ENCODE data around the gene CTSZ. TPM values are rescaled to one million over a fixed set of nuclear protein-coding genes. Genes with fewer than 3 reads are reported as not detected.
"Not testable (repeated sequence)": the region's sequence is repeated elsewhere in the genome, so short reads cannot be mapped to it uniquely, and the experiment has no call there.

Gene CTSZ
- total and polyA plus RNA-seq, 5 donors: 136 to 166 (median 147) TPM

DNA sequence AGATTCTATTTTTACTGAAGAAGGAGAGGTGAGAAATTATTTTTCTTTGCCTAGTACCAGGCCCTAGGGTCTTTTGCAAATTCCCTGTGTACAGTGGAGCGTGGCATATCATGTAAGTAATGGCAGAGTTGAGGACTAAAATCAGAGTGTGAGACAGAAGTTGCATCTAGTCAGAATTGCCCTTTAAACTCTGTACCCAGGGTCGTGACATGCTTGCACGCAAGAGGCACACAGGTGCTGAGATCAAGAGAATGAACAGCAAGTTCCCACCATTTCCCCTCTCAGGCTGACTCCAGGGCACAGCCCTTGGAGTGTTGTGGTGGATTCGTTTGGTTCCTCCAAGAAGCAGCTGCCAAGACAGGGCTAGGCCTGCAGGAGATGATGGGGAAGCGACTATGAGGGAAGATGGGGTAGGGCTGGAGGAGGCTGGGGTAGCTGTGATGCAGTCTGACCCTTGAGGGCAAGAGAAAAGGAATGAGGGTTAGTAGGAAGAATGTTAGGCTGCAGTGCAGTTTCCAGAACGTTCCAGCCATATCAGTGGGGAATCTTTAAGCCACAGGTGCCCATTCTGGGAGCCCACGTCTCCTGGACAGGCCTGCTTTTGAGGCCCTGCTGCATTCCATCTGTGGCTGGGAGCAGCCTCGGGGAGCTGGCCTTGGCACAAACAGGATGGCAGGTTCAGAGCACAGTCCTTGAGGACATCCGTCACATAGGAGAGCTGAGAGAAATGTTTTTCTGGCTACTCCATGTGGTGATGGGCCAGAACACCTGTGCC is 19.1 kb downstream of the CTSZ start:
- Histone ChIP-seq H3K4me1 (ENCODE audit: control insufficient read depth, insufficient read depth, low read length) (peaks cover 8% of the 10 kb centered on the region), H3K27ac (ENCODE audit: low read length) (no peak overlapping the region), H3K4me3 (ENCODE audit: low read length) (no peak overlapping the region), H3K27me3 (ENCODE audit: control insufficient read depth, insufficient read depth) (no peaks in the 10 kb centered on the region), H3K9me3 (ENCODE audit: control insufficient read depth, low read length) (no peaks in the 10 kb centered on the region)
- WGBS: 85% methylated on average over 9 of the region's 9 CpGs
- no peak for DNase-seq
- ATAC-seq: no peak
- intact Hi-C loops (cut with DNase I): loop anchor here in 2 of 4 donors (10.0 kb wide), 1 partner anchor 93 kb away; no protein-coding TSS in a partner anchor

DNA sequence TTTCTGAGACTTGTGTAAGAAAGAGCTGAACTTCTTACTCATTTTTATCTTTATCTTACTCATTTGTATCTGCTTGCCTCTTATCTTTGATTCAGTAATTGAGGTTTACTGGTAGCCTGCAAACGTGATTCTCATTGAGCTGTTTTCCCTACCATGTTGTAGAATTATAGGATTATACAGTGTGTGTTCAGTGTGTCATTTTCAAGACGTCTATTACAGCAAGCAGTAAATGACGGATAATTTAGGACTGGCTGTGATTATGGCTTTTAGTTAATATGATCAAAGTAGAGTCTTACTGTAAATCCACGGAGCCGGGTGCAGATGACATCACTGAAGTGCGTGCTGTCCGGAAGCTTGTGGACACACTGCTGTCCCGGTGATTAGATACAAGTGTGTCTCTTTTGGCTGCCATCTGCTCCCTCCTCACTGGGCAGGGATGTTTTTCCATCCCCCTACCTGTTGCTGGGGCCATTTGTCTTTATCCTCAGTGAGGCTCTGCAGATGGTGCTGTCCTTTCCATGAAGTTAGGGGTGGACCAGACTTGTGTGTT is 20.0 kb downstream of the CTSZ start:
- Histone ChIP-seq H3K27ac (ENCODE audit: low read length) (no peak overlapping the region), H3K4me3 (ENCODE audit: low read length) (no peak overlapping the region), H3K4me1 (ENCODE audit: control insufficient read depth, insufficient read depth, low read length) (peaks cover 11% of the 10 kb centered on the region), H3K9me3 (ENCODE audit: control insufficient read depth, low read length) (no peaks in the 10 kb centered on the region), H3K27me3 (ENCODE audit: control insufficient read depth, insufficient read depth) (no peaks in the 10 kb centered on the region)
- ATAC-seq (peak; percentile 37 to 42), DNase-seq (no peak)
- intact Hi-C loops (cut with DNase I): loop anchor here in 2 of 4 donors (10.0 kb wide), 1 partner anchor 92 kb away; no protein-coding TSS in a partner anchor
- WGBS: 58% methylated on average over 8 of the region's 8 CpGs

DNA sequence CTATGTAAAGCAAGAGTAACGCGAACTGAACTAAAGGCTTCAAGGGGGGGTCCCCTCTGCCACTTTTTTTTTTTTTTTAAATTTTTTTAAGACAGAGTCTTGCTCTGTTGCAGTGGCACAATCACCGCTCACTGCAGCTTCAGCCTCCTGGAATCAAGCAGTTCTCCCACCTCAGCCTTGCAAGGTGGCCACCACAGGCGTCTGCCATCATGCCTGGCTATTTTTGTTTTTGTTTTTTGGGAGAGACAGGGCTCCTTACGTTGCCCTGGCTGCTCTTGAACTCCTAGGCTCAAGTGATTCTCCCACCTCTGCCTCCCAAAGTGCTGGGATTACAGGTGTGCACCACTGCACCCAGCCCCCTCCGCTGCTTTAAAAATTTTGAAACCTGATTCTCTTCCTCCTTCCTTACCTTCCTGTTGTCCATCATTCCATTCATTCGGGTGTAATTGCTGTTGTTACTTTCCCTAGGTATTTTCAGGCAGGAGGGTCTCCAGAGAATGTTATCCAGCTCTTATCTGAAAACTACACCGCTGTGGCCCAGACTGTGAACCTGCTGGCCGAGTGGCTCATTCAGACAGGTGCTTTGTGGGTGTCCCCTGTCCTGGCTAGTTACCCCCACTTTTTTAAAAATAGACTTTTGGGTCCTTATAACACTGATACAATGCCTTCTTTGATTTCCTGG is 20.6 kb downstream of the CTSZ start:
- WGBS: 73% methylated on average over 9 of the region's 9 CpGs
- Histone ChIP-seq H3K27me3 (ENCODE audit: control insufficient read depth, insufficient read depth) (no peaks in the 10 kb centered on the region), H3K9me3 (ENCODE audit: control insufficient read depth, low read length) (no peaks in the 10 kb centered on the region), H3K4me1 (ENCODE audit: control insufficient read depth, insufficient read depth, low read length) (peaks cover 11% of the 10 kb centered on the region), H3K27ac (ENCODE audit: low read length) (no peak overlapping the region), H3K4me3 (ENCODE audit: low read length) (no peak overlapping the region)
- ATAC-seq (no peak), DNase-seq (no peak)
- intact Hi-C loops (cut with DNase I): loop anchor here in 2 of 4 donors (10.0 kb wide), 1 partner anchor 92 kb away; no protein-coding TSS in a partner anchor

DNA sequence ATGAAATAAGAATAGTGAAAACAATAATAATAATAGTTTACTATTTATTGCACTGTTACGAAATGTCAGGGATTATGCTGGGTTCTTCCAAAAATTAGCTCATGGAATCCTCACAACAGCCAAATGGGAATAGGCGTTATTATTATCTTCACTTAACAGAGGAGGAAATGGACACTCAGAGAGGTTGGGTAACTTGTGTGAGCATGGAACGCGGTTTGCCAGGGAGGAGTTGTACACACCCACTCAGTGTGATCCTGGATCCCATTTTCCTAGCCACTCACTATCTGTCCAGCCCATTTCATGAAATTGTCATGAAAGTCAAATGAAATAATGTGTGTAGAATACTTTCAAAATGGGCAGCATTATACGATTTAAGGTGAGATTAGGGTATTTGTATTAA is 21.4 kb downstream of the CTSZ start:
- peaks cover 11% of the 10 kb centered on the region for H3K4me1 ChIP-seq (ENCODE audit: control insufficient read depth, insufficient read depth, low read length)
- ATAC-seq: no peak
- intact Hi-C loops (cut with DNase I): loop anchor here in 2 of 4 donors (10.0 kb wide), 1 partner anchor 91 kb away; no protein-coding TSS in a partner anchor

DNA sequence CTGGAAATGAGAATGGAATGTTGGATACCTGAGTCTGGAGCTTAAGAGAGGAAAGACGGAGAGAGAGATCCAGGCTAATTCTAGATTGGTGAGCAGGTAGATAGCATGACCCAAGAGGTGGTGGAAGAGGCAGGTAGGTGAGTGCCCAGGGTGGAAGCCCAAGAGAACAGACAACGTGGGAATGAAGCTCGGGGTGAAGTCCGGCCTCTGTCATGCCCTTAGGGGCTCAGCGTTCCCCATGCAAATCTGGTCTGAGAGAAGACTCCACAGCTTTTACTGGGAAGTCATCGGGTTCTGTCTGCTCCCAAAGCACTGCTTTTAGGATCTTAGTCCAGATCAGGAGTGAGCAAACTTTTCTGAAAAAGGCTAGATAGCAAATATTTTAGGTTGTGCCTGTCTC is 22.4 kb downstream of the CTSZ start:
- ATAC-seq: no peak

More for the DNA sequence above, 21.4 kb downstream of the CTSZ start:
- DNase-seq: no peak
- 58% methylated on average over 5 of the region's 5 CpGs for WGBS
- H3K27me3 ChIP-seq (ENCODE audit: control insufficient read depth, insufficient read depth): no peaks in the 10 kb centered on the region
- no peak overlapping the region for H3K27ac ChIP-seq (ENCODE audit: low read length)
- no peaks in the 10 kb centered on the region for H3K9me3 ChIP-seq (ENCODE audit: control insufficient read depth, low read length)
- no peak overlapping the region for H3K4me3 ChIP-seq (ENCODE audit: low read length)

DNA sequence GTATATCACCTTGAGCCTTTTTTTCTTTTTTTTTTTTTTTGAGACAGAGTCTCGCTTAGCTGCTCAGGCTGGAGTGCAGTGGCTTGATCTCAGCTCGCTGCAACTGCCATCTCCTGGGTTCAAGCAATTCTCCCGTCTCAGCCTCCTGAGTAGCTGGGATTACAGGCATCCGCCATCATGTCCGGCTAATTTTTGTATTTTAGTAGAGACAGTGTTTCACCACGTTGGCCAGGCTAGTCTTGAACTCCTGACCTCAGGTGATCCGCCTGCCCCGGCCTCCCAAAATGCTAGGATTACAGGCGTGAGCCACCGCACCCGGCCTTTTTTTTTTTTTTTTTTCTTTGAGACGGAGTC is 24.0 kb downstream of the CTSZ start:
- peaks cover 11% of the 10 kb centered on the region for H3K4me1 ChIP-seq (ENCODE audit: control insufficient read depth, insufficient read depth, low read length)
- H3K9me3 ChIP-seq (ENCODE audit: control insufficient read depth, low read length); H3K4me3 ChIP-seq (ENCODE audit: low read length); ATAC-seq; H3K27me3 ChIP-seq (ENCODE audit: control insufficient read depth, insufficient read depth); DNase-seq; H3K27ac ChIP-seq (ENCODE audit: low read length): not testable (repeated sequence)
- 96% methylated on average over 12 of the region's 12 CpGs for WGBS
- intact Hi-C loops (cut with DNase I): loop anchor here in 3 of 4 donors (5.0 to 10.0 kb wide), 2 partner anchors 76 to 88 kb away; no protein-coding TSS in a partner anchor

More for the DNA sequence above, 22.4 kb downstream of the CTSZ start:
- WGBS: 83% methylated on average over 6 of the region's 6 CpGs
- no peak for DNase-seq
- no peaks in the 10 kb centered on the region for H3K9me3 ChIP-seq (ENCODE audit: control insufficient read depth, low read length)
- H3K4me3 ChIP-seq (ENCODE audit: low read length): no peak overlapping the region
- H3K27ac ChIP-seq (ENCODE audit: low read length): no peak overlapping the region
- no peaks in the 10 kb centered on the region for H3K27me3 ChIP-seq (ENCODE audit: control insufficient read depth, insufficient read depth)
- intact Hi-C loops (cut with DNase I): loop anchor here in 3 of 4 donors (5.0 to 10.0 kb wide), 2 partner anchors 77 to 90 kb away; no protein-coding TSS in a partner anchor
- peaks cover 11% of the 10 kb centered on the region for H3K4me1 ChIP-seq (ENCODE audit: control insufficient read depth, insufficient read depth, low read length)

DNA sequence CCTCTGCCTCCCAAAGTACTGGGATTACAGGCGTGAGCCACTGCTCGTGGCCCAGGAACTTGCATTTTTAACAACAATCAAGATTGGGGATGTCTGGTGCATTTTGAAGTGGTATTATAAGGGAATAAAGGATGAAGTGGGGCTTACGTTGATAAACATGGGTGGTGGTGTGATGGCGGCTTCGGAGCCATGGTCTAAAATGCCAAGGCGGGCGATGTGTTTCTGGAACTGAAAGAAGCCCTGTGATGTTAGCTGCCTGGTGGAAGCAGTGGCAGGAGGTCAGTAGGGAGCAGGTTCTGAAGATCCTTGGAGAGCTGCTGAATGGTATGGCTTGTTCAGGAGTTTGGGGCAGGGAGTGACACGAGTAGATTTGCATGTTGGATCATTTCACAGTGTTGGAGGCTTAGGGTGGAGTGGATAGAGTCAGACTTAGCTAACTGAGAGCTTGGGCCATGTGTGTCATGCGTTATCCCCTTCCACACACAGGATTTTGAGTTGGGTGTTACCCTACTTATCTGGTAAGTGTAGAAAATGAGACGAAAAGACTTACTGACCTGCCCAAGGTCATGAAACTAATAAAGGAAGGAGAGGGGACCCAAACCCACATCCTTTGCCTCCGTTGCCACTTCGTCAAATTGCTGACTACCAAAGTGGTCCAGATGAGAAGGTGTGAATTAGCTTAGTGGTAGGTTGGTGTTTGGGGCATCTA is 24.5 kb downstream of the CTSZ start:
- Histone ChIP-seq H3K4me1 (ENCODE audit: control insufficient read depth, insufficient read depth, low read length) (peaks cover 11% of the 10 kb centered on the region), H3K27ac (ENCODE audit: low read length) (no peak overlapping the region), H3K27me3 (ENCODE audit: control insufficient read depth, insufficient read depth) (no peaks in the 10 kb centered on the region), H3K4me3 (ENCODE audit: low read length) (no peak overlapping the region), H3K9me3 (ENCODE audit: control insufficient read depth, low read length) (no peaks in the 10 kb centered on the region)
- DNase-seq: no peak
- intact Hi-C loops (cut with DNase I): loop anchor here in 3 of 4 donors (5.0 to 10.0 kb wide), 2 partner anchors 75 to 88 kb away; no protein-coding TSS in a partner anchor
- 87% methylated on average over 12 of the region's 12 CpGs for WGBS
- no peak for ATAC-seq

DNA sequence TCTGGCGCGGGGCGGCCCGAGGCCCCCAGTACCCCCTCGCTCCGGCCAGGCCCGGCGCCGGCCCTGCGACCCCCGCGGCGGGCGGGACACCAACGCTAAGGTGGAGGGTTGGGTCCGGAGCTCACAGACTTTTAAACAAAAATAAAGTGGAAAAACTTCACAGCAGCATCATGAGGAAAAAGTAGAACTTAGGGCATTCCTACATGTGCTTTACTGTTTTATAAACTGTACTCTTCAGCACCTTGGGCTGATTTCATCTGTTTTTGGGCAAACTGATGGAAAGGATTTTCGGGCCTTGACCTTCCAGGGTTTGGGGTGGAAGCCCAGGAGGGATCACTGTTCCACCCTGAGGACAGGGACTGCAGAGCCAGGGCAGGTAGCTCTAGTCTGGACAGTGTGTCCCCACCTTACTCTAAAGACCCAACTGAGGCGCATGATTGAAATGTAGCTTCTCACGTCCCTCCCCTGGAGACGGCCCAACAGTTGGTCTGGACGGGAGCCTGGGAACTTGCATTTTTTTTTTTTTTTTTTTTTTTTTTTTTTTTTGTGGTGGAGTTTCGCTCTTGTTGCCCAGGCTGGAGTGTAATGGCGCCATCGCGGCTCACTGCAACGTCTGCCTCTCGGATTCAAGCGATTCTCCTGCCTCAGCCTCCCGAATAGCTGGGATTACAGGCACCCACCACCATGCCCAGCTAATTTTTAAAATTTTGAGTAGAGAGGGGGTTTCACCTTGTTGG is 25.3 kb downstream of the CTSZ start:
- intact Hi-C loops (cut with DNase I): loop anchor here in 3 of 4 donors (2.0 to 10.0 kb wide), 3 partner anchors 74 to 89 kb away; no protein-coding TSS in a partner anchor
- Histone ChIP-seq H3K9me3 (ENCODE audit: control insufficient read depth, low read length) (no peaks in the 10 kb centered on the region), H3K27ac (ENCODE audit: low read length) (peak overlapping the region; percentile 23), H3K4me1 (ENCODE audit: control insufficient read depth, insufficient read depth, low read length) (peaks cover 11% of the 10 kb centered on the region), H3K4me3 (ENCODE audit: low read length) (peak overlapping the region; percentile 99), H3K27me3 (ENCODE audit: control insufficient read depth, insufficient read depth) (no peaks in the 10 kb centered on the region)
- ATAC-seq (peak in 1 of 2 donors; percentile 5), DNase-seq (peak in 1 of 3 donors; percentile 58)
- WGBS: 19% methylated on average over 29 of the region's 29 CpGs

DNA sequence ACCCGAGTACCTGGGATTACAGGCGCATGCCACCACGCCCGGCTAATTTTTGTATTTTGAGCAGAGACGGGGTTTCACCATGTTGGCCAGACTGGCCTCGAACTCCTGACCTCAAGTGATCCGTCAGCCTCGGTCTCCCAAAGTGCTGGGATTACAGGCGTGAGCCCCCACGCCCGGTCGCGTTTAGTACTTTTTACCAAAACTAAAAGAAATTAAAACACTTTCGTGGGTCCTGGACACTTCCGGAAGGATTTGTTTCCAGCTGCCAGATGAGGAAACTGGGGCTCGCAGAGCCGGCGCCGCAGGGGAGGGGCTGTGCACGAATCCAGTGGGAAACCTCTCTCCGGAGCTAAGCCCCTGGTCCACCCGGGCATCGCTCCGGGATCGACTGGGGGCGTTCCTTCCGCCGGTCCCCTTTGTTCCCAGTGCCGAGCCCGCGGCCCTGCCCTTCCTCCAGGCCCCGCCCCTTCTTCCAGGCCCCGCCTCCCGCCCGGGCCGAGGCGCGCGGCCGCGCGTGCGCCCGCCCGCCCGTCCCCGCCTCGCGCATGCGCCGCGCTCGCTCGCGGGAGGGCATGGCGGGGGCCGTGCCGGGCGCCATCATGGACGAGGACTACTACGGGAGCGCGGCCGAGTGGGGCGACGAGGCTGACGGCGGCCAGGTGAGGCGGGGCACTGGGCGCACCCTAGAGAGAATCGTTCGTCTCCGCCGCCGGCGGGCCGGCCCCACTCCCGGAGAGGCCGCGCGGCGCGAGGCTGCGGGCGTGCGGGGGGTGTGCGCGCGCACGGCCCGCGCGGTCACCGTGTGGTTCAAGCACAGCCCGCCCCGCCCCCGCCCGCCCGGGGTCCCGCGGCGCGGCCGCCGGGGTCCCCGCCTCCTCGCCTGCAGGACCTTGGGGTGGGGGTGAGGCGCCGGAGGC is 26.1 kb downstream of the CTSZ start, which contains the start of gene NELFCD:
Gene NELFCD (plus strand): TSS at position 546 of the 917 bp plus-strand sequence. CDS start 54 bp downstream, at position 600.
- no peaks in the 10 kb centered on the region for H3K9me3 ChIP-seq (ENCODE audit: control insufficient read depth, low read length)
- H3K4me1 ChIP-seq (ENCODE audit: control insufficient read depth, insufficient read depth, low read length): peaks cover 11% of the 10 kb centered on the region

More for the DNA sequence above, 26.1 kb downstream of the CTSZ start, which contains the start of gene NELFCD:
- peak; percentile 90 to 97 (median 96) for DNase-seq
- Histone ChIP-seq H3K27ac (ENCODE audit: low read length) (peak within 1 kb of the TSS; percentile 87), H3K4me3 (ENCODE audit: low read length) (peak within 1 kb of the TSS; percentile 99), H3K27me3 (ENCODE audit: control insufficient read depth, insufficient read depth) (no peaks in the 10 kb centered on the region)
- ATAC-seq: peak; percentile 93 to 96
- 8% methylated on average over 109 of the region's 109 CpGs for WGBS
- intact Hi-C loops (cut with DNase I): loop anchor here in 3 of 4 donors (2.0 to 10.0 kb wide), 3 partner anchors 74 to 88 kb away; no protein-coding TSS in a partner anchor

Data from right cardiac atrium (tissue), 5 donors.